LHCN-M2 (cell line): Measurements from ENCODE around the gene SCN4A. TPM values are rescaled to one million over a fixed set of nuclear protein-coding genes. Genes with fewer than 3 reads are reported as not detected.

Experiments
- DNase-seq: peaks from one replicate; pipeline ENCODE4 v3.0.0-alpha.2; 2012; ENCODE audit warnings: low read depth
- total RNA-seq: library from RNA; depleted of rRNA; stranded (reverse); fragments of >200 nt; gene quantifications from 2 replicates; pipeline ENCODE4 v1.2.3, GENCODE V29; 2014

Gene SCN4A
- total RNA-seq, 1 experiment from 2014 or later: 0.06 TPM

DNA sequence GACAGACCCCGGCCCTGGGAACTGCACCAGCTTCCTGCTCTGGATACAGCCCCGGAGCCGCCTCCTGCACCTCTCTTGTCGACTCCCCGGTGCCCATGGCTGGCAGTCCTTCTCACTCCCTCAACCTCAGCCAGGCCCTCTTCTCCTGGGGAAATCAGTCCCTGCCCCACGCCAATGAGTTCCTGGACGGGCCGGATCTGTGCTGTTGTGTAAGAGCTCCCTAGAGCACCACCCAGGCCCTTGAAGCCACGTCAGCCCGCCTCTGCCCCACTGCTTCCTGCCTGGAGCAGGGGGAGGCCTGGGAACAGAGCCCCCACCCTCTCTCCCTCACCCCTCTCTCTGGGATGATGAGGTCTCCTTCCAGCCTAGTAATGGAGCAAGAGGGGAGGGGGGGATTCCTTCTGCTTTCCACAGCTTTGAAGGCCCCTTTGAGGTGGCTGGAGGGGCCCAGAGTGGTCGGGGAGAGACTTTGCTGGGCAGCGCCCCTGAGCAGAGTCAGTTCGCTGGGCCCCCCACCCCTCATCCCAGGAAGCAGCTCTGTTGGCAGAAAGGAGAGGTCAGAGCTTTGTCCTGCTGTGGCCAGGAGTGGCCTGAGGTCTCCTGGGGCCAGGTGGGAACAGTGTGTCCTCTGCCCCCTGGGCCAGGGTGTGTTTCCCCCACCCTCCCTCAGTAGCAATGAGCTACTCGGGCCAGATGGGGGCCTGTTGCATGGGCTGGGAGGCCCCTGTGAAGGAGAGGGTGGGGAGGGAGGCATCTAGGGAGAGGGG, 29.2 kb upstream of the SCN4A start:
- DNase-seq: no peak

DNA sequence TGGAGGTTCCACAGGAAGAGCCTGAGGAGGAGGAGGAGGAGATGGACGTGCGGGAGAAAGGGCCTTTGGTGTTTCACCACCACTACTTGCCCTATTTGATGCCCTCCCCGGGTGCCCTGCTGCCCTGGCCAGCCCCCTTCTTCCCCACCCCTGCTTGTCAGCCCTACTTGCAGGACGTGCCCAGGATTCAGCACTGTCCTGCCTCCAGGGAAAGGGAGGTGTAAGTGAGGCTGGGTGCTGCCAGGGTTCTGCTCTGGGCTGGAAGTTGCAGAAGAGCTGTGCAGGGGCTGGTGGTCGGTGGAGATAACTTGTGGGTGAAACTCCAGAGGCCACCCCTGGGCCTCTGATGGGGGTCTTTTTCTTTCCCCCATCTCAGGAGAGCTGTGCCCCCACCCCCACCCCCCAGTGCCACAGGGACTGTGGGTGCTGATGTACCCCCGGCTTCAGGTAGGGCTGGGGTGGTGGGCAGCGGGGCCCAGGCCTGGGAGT, 28.4 kb upstream of the SCN4A start:
- DNase-seq: no peak

- no peak for DNase-seq
Measured at GRCh38 chr17:63999680-64000531, 27.2 kb upstream of the SCN4A start.

- no peak for DNase-seq
Measured at GRCh38 chr17:63998721-63999679, 26.3 kb upstream of the SCN4A start.

DNA sequence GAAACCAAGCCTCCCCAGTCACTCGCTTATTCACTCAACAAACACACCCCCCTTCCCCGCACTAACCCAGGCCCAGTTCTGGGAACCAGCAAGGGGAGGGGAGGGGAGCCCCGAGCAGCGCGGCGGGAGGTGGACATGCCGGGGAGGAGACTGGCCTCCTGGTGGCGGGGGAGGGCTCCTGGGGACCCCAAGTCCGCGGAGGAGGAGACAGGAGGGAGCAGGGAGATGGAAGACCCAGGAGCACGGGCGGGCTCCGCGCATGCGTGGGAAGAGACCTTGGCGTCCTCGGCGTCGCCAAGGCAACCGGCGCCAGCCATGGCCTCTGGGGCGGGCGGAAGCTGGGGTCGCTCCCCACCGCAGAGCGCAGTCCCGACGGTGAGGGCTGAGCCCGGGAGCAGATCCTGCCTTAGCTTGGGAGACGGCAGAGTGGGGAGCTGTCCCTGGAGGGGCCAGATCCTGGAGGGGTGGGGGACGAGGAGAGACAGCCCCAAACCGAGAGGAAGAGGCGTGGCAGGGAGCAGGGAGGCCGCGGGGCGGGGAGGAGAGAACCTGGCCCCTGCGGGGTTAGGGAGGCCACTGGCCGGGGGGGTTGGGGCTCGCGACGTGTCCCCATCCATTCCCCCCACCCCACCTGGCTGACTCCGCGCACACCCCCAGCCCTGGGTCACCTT, 25.5 kb upstream of the SCN4A start, which contains the start of gene PRR29:
Gene PRR29 (plus strand): TSS at position 302 of the 671 bp plus-strand sequence. CDS start 14 bp downstream, at position 316.
- DNase-seq: peak; percentile 42

GRCh38 chr17:63997341-63998048, 24.8 kb upstream of the SCN4A start:
- no peak for DNase-seq

DNA sequence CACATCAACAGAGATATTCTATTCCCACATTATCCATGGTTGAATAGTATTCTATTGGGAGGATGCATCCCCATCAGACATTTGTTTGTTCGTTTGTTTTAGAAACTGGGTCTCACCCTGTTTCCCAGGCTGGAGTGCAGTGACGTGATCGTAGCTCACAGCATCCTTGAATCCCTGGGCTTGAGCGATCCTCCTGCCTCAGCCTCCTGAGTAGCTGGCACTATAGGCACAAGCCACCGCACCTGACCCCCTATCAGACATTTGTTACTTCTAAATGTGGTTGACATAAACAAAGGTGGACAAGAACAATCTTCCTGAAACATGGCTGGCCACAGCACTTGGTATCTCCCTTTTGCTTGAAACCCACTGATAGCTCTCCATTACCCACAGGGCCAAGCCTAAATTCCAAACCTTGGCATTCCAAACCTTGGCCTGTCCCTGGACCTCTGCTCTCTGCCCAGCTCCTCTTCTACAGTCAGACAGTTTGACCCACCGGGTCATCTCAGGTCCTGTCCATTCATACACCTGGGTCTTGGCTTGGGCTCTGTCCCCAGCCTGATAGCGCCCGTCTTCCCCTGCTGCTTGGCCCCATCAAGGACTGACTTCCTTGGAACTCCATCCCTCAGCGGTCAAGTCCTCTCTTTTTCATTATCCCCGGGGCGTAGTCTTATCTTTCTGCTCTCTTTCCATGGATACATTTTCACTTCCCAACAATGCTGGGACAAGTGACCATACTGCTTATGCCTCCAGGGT, 23.9 kb upstream of the SCN4A start:
- no peak for DNase-seq

DNA sequence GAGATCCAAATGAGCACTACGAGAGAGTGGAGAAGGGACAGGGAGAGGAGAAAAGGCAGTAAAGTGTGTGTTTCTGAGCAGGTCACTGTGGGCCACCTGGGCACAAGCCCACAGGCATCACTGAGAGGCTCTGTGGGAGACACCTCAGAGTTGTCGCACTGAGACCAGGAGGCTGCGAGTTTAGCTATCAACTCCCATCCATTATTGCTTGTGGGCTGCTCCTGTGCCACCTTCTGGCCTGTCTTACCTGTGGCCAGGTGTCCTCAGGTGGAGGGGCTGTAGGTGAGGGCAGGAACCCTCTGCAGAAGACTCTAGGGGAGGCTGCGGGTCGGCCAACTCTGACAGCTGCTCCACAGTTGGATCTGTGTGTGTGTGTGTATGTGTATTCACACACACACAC, 22.9 kb upstream of the SCN4A start:
- DNase-seq: no peak

- DNase-seq: no peak
Measured at GRCh38 chr17:63993368-63993985, 20.8 kb upstream of the SCN4A start.

DNA sequence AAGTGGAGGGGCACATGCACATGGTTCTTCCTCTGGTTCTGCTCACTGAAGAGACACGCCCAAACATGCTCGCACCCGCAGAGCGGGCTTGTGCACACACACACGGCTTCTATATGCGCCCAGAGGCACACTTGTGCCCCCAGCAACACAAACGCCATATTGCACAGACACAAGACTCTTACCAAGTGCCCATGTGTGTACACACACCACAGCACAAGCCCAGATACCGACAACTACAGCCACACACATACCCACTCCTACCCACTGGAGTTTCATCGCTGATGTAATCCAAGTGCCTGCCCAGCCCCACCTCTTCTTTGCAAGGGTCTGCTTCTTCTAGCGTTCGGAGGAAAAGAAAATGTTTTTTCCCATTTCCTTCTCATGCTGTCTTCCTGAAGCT, 18.9 kb upstream of the SCN4A start:
- no peak for DNase-seq

- no peak for DNase-seq
Measured at GRCh38 chr17:63989622-63990345, 17.1 kb upstream of the SCN4A start.

GRCh38 chr17:63988741-63989621, 16.3 kb upstream of the SCN4A start:
- no peak for DNase-seq

DNA sequence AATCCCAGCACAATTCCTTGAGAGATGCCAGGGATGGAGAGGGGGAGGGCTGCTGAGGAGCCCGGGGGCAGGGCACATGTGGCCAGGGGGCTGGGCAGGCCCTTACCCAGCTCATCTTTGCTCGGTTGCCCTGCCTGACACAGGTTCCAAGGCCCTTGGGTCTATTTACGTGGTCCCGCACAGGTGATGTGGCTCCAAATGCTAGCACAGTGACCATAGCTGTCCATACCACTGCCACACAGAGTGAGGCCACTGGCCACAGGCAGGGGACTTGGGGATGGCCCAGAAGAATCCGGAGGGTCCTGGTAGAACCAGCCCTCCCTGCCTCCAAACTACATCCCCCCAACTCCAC, 15.4 kb upstream of the SCN4A start:
- no peak for DNase-seq

DNA sequence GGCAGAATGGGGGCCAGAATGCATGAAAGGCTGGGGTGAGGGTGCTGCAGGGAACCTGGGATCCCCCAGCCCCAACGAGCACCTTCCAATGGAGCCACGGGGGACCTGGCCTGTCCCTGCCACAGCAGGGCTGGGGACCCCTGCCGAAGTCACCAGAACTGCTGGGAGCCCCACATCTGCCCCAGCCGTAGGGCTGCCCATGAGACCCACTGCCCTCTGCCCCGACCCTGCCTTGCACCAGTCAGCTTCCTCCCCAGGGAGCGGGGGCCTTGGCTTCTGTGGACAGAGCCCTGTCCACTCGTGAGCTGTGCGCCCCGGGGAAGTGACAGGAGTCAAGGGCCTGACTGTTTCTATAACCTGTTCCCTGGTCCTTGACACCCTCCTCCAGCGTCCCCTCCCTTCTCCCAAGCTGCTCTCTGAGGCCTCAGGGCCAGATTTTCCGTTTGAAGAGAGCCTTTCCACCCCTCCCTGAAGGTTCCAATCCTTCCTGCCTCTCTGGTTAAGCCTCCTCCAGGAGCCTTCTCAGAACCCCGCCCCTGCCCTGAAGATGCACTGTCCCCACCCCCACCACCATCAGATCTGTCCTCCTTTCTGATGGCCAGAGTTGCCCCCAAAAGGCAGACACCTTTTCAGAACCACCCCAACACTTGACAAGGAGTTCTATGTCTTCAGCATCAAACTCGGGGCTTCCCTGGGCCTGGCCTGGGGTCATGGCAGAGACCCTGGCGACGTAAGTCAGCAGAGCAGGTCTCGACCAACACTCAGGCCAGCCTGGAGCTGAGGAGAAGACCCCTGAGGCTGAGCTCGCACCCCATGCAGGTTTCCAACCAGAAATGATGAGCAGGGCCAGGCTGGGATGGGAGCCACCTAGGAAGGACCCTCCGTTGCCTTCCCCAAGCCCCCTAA, 14.8 kb upstream of the SCN4A start:
- no peak for DNase-seq

GRCh38 chr17:63986821-63987220, 14.1 kb upstream of the SCN4A start:
- no peak for DNase-seq
